HG03520 (cell line): ENCODE results near the gene NHLRC4.

Experiments
- ATAC-seq: cut with Tn5 transposase; IDR thresholded peaks from one replicate; pipeline ENCODE4 v1.9.1; 2021; ENCODE audit warnings: mild to moderate bottlenecking, moderate library complexity; ENCODE audit not compliant: unreplicated experiment

NHLRC4 gene

DNA sequence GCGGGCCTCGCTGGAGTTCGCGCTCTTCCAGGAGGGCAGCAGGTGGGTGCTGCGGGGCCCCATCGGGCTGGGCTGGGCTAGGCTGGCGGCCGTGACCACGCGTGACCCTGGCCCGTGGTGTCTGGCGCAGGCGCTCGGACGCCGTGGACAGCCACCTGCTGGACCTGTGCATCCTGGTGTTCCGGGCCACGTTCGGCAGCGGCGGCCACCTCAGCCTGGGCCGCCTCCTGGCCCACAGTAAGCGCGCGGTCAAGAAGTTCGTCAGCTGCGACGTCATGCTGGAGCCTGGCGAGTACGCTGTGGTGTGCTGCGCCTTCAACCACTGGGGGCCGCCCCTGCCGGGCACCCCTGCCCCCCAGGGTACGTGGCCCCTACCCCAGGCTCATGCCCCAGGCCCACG is 14.6 kb upstream of the NHLRC4 start:
- ATAC-seq, result no peak

DNA sequence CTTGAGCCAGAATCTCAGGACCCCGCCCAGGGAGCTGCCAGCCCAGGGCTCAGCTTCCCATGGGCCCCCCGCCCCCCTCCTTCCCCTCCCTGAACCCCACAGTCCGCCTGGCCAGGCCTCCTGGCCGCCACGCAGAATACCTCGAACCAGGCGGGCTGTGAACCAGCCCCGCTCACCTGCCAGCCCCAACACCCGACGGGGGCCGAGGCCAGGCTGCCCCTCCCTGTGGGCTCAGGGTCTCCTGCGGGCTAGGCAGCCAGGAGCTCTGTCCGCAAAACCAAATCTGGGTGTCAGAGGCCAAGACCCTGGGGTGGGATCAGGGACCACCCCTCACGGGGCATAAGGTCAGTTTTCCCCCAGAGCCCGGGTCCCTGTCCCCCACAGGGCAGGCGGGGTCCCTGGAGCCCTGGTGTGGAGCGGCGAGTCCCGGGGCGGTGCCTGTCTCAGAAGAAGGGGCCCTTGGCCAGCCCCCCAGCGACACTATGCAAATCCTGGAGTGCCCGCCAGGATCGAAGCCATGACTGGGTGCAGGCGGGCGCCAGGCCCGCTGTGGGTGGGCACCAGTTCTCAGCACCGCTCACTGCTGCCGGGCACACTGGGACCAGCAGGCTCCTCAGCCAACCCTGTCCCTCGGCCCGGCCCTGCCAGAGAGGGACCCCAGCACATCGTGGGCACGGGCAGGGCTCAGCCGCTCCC is 13.1 kb upstream of the NHLRC4 start:
- ATAC-seq, result no peak

DNA sequence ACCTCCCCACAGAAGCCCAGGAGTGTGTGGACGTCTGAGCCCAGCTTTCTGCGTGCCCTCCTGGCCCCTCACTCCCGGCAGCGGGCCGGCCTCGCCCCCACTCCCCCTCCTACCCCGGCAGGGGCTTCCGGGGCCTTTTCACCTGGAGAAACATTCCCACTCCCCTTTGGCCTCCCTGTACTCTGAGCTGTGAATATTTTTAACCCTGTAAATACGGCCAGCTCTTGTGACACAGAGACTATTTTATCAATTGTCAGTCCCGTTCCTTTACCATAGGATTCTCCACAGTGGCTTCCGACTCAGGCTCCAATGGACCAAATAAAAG is 12.5 kb upstream of the NHLRC4 start:
- no peak for ATAC-seq

DNA sequence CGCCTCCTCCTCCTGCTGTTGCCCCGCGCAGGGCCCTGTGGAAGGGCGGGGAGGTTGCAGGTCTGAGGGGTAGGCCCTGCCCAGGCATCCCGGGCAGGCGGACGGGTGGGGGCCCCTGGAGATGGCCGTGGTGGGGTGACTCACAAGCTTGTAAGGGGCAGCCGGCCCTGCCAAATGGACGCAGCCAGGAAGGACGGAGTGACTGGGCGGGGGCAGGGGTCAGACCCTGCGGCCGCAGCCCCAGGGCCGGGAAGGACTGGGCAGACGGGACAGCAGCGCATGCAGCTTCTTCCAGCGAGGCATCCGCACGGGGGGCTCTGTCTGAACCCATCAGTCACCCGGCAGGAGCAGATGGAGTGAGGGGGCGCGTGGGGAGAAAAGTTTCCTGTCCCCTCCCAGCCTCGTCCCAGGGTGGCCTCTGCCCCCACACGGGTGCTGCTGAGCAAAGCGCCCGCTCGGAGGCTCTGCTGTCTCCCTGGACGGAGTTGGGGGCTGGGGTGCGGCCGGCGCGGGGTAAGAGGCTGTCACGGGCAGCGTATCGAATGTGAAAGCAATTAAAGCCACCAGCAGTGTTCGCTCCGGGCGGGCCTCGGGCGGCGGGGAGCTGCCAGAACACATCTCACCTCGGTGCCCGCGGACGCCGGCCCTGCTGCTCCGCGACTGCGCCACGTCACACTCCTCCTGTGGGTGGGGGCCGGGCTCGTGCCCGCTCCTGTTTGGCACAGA is 12.0 kb upstream of the NHLRC4 start:
- ATAC-seq, result no peak

DNA sequence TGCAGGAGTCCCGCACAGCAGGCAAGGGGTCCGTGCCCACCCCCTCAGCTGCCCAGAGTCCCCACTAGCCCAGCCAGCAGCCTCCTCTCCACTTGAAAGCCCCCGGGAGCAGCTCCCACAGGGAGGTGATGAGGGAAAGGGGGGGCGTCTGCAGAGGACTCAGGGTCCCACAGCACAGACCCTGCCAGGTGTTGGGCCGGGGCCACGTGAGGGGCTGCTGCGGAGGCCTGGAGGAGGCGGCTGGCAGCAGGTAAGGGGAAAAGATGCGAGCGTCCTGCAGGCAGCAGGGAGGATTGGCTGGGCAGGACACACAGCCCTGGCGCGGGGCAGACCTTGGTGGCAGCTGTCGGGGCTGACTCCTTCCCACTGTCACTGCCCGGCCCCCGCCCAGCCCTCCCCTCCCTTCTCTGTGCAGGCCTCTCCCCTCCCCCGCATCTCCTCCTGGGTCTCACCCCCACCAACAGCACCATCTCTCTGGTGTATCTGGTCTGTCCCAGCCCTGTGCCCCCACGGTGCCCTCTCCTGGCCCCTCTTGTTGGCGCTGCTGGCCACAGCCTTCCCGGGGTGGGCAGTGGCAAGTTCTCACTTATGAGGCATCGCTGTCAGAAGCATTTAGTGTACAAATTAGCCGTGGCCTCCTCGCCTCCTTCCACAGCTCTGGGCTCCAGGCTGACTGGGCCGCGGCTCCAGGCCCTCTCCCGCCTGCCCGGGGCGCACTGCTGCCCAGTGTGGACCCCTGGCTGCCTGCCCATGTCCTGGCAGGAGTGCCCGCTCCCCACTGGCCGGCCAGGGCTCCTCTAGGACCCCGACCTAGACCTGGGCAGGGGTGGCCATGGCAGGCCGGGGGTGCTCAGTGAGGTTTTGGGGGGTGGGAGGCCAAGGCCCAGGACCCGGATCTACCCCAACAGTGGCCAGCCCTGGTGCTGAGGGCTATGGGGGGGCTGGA is 11.0 kb upstream of the NHLRC4 start:
- no peak for ATAC-seq

DNA sequence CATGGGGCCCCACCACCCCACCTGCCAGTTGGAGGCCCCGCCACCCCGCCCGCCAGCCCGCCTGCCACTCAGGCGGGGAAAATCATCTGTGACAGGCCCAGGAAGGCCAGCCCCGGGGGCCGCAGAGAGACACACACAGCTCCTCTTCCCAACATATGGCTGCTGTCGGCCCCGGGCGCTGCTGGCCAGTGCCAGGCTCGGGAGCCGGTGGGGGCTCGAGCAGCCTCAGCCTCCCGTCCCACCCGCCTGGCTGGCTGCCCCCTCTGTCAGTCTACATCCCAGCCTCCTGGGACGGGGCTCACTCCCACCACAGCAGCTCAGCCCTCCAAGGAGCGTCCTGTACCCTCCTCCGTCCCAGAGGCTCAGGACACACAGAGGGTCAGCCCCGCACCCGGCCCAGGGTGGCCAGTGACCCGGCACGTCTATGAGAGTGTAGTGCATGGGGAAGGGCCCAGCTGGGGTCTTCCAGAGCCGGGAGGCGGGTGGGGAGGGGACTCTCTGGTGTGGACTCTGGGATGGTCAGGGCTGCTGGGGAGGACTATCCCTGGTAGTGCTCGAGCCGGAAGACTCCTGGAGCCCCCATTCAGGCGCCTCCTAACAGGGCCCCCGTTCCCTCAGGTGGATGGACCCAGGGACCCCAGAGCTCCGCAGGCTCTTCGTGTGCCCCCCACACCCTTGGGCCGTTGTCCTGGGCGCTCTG is 10.2 kb upstream of the NHLRC4 start:
- ATAC-seq, result no peak

DNA sequence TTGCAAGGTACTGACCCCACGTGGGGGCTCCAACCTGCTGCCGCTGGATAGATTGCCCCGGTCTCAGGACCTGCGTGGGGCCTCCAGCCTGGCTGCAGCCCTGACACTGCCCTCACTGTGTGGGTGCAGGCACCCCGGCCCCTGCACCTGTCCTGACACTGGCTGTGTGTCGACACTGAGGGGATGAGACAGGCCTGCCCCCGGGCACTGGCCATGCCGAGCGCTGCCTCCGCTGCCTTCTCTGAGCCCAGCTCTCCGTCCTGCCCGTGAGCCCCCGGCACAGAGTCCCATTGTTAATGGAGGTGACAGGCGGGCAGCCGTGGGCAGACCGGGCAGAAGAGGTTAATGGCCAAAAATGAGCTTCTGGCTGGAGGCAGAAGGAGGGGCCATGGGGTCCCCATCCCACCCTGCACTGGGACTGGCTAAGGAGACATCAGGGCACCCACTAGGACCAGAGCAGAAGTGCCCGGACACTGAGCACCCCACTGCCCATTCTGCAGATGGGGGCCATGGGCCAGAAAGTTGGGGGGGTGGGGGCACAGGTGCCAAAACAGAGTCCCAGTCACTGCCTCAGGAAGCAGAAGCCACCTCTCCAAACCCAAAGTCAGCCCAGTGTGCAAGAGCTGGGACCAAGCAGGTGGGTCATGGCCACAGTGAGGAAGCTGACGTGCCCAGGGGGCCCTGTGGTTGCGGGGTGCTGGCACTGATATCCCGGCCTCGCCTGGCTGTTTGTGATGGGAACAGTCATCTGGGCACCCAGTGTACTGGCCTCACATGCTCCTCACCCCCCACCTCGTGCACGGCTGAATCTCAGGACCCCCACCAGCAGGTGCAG is 9.1 kb upstream of the NHLRC4 start:
- ATAC-seq, result no peak

DNA sequence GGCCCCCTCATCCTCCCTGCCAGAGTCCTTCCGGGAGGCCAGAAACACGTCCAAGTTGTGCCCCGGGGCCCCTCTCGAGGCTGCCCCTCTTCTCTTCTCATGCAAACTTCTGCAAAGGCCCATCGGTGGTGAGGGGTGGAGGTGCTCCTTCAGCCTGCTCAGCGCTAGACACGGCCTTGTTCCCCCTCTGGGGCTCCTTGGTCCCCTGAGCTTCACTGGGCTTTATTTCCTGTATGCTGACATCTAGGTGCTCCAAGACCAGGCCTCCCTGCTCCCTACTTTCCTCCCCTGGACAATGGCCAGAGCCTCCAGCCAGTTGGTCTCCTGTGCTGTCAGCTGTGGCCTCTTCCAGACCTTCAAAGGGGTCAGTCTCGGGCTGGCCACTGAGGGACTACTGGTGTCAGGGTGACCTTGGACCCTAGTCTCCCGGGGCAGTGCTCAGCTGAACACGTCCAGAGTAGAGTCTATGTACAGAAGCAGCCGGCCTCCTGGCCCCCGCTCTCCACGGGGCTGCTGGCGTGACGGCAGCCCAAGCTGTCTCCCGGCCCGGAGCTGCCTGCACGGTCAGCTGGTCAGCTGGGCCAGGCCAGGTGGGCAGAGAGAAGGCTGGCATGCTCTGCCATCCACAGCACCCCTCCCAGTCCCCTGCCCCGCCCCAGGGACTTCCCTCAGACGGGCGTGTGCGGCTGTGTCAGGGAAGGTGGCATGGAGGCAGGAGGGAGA is 8.3 kb upstream of the NHLRC4 start:
- no peak for ATAC-seq

DNA sequence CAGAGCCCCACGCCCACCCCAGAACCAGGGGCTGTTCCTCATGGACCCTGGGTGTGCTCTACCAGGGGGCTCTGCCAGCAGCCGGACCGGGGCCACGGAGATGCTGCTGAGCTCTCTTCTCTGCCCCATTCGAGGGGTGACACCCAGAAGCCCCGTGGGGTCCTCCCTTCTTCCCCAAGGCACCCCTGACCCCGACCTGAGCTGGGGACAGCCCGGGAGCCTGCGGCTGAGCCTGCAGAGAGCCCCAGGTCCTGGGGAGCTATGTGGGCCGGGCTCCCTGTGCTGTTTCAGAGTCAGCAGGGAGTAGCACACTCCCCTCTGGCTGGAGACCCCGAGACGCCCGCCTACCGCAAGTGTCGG is 7.8 kb upstream of the NHLRC4 start:
- ATAC-seq, result no peak

DNA sequence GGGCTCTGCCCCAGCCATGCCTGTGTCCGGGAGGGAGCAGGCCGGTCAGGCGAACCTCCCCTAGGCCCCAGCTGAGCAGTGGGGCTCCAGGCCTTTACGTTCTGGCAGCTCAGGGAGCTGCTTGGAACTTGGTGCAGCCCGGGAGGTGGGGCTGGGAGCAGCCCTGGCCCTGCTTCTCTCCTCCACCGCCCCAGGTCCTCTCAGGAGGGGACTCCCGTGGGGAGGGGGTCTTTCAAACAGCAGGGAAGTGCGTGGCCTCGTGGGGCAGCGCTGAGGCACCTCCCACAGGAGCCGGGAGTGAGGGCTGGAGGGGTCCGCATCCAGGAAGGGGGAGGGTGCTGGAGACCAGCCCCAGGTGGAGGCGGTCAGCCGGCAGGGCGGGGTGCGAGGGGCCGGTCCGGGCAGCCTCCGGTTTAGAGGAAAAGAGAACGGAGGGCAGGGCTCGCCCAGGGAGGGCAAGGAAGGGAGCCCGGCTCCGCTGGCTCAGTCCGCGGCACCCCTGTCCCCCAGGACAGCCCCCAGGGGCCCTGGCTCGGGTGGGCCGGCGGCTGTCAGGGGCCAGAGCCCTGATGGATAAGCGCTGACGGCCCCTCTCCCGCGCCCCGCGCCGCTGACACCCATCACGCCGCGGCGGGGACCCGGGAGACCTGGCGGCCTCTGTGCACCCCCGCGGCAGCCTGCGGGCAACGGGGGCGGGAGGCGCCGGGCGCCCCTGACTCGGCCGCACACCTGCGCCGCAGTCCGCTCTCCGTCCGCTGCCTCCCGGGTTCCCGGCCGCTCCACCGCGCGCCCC is 7.2 kb upstream of the NHLRC4 start:
- no peak for ATAC-seq

DNA sequence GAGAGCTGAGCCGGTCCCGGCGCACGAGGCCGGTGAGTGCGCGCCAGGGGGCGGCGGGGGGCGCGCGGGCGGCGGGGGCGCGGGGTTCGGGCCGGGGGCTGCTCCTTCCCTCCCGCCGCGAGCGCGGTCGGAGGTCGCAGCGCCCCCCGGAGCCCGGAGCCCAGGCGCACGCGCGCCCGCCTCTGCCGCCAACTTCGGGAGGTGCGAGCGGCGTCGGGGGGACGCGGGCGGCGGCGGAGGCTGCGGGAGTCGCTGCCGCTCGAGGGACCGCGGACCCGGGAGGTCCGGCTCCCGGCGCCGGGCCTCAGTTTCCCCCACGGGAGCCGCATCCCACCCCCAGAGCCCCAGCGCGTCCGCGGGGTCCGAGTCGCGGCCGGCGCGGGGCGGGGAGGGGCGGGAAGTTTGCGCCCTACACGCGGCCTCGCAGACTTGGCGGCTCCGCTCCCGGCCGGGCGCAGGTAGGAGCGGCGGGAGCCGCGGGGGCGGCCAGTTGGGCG is 6.6 kb upstream of the NHLRC4 start, which contains the start of gene PRR35:
PRR35 (plus strand) TSS at position 191 of the 497 bp plus-strand sequence. CDS start 2,901 bp downstream, outside the sequence.
- no peak for ATAC-seq

DNA sequence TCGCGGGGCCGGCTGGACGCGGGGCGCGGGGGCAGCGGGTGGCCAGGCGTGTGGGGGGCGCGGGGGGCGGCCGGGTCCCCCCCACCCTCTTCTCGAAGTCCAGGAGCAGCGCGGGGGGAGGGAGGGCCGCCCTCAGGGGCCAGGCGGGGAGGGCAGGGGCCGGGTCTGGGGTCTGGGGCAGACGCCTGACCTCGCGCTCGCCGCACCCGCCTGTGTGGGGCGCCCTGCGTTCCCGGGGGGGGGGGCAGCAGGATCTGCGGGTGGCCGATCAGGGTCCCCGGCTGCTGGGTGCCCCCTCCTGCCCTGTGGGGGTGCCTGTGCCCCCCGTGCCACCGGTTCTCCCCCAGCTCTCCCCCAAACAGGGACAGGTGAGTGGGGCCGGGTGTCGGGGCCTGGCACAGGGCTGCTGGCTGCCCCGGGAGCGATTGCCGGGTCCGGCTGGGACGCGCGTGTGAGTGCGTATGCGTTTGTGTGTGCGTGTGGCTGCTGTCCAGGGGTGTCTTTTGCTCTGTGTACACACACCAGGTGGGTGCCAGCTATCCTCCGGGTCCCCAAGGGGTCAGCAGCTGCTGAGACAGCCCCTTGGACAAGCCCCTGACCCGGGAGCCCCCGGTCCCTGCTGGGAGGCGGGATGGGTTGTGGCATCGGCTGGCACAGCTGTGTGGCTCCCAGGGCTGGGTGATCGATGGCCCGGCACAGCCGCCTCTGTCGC is 5.9 kb upstream of the NHLRC4 start:
- no peak for ATAC-seq

DNA sequence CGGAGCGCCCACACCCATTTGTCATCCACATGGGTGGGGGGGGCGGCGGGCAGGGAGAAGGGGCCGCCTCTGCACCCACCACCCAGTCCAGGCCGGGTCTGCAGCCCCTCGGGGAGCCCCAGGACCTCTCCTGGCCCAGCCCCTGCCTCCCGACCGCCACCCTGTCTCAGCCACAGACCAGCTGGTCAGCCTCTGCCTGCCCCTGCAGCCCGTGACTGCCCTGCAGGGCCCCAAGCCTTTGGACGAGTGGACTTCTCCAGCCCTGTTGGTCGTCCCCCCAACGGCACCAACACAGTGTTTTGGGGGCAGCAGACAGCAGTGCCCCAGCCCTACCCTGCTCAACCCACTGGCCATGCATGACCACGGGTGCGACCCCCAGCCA is 5.4 kb upstream of the NHLRC4 start:
- ATAC-seq, result no peak

DNA sequence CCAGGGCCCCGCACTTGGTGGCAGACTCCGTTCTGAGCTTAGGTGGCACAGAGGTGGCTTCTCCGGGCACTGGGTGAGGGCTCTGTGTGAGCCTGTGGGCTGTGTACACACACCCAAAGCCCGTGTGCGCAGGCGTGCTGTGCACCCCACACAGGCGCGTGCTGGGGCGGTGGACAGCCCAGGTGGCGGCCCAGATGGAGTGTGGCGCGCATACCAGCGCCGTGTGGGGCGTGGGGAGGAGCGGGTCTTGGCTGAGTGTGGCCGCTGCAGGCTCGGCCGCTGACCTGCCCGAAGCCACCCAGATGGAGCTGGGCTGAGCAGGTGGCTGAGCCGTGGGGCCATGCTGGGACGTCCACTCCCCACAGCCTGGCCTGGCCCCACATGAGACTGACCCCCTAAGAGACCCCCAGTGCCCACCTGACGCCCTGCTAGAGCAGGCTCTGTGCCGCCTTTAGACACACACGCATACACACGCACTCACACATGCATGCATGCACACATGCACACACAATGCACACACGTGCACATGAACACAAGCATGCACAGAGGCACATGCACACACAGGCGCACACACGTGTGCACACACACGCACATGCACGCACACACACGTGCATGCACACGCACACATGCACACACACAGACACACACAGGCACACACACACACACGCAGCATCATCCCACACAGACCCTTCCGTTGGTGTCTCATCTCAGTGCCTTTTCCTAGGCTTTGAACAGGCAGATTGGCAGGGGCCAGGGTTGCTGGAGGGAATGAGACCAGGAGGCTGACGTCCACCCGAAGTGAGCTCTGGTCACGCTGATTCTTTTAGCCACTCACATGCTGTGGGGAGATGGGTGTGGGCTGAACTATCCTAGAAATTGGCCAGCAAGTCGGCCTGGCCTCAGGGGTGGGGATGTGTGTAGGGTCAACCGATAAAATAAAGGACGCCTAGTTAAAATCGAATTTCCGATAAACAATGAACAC is 4.6 kb upstream of the NHLRC4 start:
- no peak for ATAC-seq

DNA sequence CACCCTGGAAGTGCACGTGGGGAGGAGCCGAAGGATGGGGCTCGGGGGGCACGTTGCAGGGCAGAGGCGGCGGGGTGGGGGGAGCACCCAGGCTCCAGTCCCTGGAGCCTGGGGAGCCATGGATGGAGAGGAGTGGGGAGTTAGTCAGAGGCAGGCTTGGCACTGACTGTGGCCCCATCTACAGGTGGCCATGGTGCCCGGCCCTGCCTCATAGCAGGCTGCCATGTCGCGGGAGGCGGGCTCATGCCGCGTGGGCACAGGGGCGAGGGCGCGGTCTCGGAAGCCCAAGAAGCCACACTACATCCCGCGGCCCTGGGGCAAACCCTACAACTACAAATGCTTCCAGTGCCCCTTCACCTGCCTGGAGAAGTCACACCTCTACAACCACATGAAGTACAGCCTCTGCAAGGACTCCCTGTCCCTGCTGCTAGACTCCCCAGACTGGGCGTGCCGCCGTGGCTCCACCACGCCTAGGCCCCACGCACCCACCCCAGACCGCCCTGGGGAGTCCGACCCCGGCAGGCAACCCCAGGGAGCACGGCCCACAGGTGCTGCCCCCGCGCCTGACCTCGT is 3.6 kb upstream of the NHLRC4 start:
- ATAC-seq, result no peak

DNA sequence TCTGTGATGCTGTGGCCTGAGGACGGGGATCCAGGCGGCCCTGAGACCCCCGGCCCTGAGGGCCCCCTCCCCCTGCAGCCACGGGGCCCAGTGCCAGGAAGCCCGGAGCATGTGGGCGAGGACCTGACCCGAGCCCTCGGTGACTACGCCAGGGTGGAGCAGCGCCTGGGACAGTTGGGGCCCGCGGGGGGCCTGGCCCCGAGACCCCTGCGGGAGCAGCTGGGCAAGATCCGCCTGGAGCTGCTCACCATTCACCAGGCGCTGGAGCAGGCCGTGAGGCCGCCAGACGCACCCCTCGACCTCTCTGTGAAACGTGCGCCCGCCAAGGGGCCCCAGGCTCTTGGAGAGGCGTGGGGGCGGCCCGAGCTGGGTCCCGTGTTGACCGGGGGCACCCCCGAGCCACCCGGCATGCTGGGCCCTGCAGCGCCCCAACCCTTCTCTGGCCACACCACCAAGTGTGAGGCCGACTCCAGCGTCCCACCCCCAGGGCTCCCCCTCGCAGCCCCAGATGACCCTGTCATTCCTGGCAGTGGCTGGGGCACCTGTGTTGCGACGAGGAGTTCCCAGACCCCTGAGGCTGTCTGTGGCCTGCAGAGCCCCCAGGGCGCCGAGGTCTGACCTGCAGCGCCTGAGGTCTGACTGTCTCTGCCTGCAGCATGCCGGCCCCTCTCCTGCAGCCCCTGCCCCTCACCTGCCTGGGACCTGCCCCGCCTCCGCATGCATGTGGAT is 2.0 kb upstream of the NHLRC4 start:
- no peak for ATAC-seq
